ENCODE measurements around the gene CHST6.
A peak's percentile ranks its signal among the peaks of the same experiment; 100 is the strongest.
"Not testable (repeated sequence)": the region's sequence is repeated elsewhere in the genome, so short reads cannot be mapped to it uniquely, and the experiment has no call there.

The CHST6 gene

GRCh38 chr16:75502916-75503605, 7.8 kb upstream of the CHST6 start:
- DNase-seq: no peak

GRCh38 chr16:75501820-75502219, 6.6 kb upstream of the CHST6 start:
- DNase-seq: peak; percentile 47

GRCh38 chr16:75501359-75501758, 6.1 kb upstream of the CHST6 start:
- no peak for DNase-seq

DNA sequence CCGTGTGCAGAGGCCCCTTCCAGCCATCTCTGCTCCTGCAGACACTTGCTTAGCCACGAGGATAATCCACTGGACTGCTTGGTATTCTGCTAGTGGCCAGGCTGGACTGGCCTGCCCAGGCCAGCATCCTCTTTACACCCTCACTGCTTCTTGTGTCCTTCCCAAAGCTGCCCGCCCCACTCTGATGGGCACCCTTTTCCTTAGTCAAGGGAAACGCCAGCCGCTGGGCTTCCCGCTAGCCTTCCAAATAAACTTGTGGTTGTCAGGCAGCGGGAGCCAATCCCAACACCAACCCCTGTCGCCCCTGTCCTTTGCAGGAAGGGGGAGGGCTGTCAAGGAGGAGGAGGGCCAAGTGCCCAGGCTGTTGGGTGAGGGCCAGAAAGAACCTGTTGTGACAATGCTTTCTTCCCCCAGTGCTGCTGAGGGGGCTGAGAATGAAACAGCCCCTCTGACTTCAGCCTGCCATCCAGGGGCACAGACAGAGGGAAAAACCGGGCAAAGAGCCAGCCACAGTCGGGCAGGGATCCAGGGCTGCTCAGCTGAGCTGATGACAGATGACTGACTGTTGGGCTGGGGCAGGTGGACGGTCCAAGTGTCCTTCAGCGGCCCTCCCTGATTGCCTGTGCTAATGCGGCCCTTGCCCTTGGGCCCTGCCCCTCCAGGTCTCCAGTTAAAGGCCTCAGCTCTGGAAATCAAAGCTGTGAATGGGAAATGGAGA, 3.5 kb upstream of the CHST6 start:
- DNase-seq: not testable (repeated sequence)

GRCh38 chr16:75497558-75497957, 2.3 kb upstream of the CHST6 start:
- DNase-seq: no peak

DNA sequence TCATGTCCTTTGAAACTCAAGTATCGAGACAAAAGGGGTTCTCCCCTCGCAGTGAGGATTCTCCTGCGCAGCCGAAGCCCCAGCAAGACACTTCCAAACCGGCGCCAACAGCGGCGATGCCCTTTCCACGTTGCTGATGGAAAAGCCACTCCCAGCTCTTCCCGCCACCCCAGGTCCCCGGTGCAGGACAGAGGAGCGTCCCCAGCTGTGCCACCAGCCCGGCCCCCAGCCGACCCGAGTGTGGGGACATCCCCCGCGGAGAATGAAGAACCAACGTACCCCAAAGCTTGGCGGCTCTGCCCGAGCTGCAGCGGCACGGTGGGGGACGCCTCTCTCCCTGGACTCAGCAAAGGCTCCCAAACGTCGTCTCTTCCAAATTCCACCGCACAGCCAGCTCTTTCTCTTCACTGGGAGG, 573 bp downstream of the CHST6 start:
- no peak for DNase-seq

- no peak for DNase-seq
These were observed 1.1 kb downstream of the CHST6 start for GRCh38 chr16:75494184-75494583.

GRCh38 chr16:75491876-75492275, 3.4 kb downstream of the CHST6 start:
- DNase-seq: no peak

GRCh38 chr16:75488322-75488721, 6.9 kb downstream of the CHST6 start:
- no peak for DNase-seq

DNA sequence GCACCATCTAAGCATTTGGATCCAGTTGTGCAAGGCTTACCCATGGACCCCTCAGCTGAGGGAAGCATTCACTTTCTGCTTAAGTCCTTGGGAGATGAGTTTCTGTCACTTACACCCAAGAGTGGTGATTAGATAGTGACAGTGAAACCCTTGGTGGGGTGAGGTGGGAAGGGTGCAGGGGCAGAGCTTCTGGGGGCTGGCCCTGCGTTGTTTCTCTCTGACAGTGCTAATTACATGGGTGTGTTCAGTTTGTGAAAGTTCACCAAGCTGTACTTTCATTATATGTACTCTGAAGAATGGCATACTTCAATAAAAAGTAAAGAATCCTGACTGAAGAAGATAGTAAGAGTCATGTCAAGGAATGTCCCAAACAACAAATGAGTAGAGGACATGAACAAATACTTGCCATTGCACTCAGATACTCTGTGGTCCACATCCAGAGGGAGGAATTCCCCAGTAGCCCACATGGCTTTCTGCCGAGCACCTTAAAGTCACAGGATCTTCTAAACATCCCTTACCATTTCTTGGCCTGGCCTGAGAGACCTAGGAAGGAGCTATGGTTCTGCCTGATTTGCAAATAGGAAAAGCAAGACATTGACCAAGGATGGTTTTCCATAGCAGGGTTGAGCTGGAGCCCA, 8.4 kb downstream of the CHST6 start:
- no peak for DNase-seq

GRCh38 chr16:75486014-75486675, 9.1 kb downstream of the CHST6 start:
- no peak for DNase-seq

GRCh38 chr16:75485230-75486013, 9.8 kb downstream of the CHST6 start:
- no peak for DNase-seq

DNA sequence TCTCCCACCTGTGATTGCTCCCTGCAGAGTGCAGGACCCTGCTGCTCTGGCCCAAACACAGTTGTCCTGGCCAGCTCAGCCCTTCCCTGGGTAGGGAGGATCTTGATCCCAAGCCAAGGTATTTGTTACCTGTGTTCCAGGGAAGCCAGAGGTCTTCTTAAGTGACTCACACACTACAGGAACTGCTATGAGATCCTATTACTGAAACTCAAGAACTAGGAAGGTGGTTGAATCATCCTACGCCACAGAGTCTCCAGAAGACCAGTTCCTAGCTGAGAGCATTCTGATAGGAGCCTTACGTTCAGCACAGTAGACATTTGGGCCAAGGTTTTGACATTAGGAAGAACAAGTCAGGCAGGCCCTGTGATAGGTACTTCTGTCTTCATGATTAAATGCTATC, 12.0 kb downstream of the CHST6 start:
- DNase-seq: no peak

GRCh38 chr16:75482434-75483205, 12.6 kb downstream of the CHST6 start:
- no peak for DNase-seq

DNA sequence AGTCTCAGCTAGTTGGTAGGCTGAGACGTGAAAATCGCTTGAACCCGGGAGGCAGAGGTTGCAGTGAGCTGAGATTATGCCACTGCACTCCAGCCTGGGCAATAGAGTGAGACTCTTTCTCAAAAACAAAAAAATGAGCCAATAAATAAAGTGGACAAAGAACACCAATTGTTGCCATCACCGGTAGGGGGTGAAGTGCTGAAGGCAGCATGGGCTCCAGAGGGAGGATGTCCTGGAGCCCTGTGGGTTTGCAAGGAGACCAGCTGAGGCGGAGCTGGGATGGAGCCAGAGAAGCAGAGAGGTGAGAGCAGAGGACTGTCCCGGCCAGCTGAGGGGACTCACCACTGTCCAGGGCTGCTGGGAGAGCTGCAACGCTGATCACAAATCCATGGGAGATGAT, 13.8 kb downstream of the CHST6 start:
- no peak for DNase-seq

GRCh38 chr16:75479421-75479990, 15.7 kb downstream of the CHST6 start:
- no peak for DNase-seq

GRCh38 chr16:75478480-75479345, 16.5 kb downstream of the CHST6 start:
- no peak for DNase-seq

- no peak for DNase-seq
These were observed 17.4 kb downstream of the CHST6 start for GRCh38 chr16:75477680-75478473.

- no peak for DNase-seq
These were observed 18.4 kb downstream of the CHST6 start for GRCh38 chr16:75476817-75477216.

DNA sequence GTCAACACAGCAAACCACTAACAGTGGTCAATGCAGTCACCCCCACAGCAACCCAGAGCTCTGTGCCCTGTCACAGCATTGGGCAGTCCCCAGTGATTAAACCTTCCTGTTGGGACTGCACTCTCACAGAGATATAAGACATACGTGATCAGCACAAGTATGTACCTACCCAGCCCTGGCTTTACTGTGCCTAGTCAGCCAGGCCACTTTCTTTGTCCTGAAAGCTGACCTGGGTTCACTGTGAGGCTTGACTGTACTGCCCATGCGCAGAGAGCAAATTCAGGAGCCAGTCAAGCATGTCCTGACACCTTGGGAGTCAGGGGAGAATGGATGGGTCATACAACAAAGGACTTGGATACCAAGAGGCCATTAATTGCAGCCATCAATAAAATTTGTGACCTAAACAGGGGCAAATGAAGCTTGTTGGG, 19.8 kb downstream of the CHST6 start:
- no peak for DNase-seq

All from fibroblast of upper back skin (primary cell).